Measurements from ENCODE around the gene SLC24A4.
A peak's percentile ranks its signal among the peaks of the same experiment; 100 is the strongest.

The SLC24A4 gene

DNA sequence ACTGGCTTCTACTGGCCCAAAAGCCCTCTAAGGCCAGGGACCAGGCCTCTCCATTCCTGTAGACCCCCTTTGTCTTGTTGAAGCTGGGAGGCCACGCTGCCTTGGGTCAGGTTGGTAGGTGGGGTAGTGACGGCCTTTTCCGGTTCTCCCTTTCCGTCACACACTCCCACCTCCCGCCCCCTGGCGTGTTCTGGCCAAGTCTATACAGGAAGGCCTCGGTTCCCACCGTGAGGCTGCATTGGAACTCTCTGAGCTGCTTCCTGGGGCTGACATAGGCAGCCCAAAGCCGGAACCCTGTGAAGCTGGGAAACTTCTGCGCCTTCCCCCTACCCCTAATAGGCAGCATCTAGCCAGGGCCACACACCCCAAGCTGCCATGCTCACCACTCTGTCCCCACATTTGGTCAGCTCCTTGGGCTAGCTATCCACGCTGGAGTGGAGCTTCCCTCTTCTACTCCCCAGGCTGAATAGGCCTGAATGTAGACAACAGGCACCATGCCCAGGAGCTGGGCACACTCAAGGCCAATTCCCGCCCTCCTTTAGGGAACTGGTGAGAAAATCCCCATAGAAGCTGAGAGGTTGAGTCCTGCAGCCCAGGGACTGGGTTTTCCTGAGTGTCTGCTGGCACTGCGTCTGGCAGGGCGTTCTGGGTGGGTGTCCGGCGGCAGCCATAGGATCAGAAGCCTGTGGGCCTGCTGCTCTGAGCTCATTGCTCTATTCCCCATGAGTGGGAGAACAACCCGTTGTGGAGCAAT is 226.3 kb downstream of the SLC24A4 start:
- DNase-seq (ENCODE audit: low read depth) = peak; percentile 23
- TF ChIP-seq, protein P1, sequence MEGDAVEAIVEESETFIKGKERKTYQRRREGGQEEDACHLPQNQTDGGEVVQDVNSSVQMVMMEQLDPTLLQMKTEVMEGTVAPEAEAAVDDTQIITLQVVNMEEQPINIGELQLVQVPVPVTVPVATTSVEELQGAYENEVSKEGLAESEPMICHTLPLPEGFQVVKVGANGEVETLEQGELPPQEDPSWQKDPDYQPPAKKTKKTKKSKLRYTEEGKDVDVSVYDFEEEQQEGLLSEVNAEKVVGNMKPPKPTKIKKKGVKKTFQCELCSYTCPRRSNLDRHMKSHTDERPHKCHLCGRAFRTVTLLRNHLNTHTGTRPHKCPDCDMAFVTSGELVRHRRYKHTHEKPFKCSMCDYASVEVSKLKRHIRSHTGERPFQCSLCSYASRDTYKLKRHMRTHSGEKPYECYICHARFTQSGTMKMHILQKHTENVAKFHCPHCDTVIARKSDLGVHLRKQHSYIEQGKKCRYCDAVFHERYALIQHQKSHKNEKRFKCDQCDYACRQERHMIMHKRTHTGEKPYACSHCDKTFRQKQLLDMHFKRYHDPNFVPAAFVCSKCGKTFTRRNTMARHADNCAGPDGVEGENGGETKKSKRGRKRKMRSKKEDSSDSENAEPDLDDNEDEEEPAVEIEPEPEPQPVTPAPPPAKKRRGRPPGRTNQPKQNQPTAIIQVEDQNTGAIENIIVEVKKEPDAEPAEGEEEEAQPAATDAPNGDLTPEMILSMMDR (conservative IDR thresholded peaks at IDR 0.05; ENCODE audit: low read length) = no peak
- H3K4me3 ChIP-seq (ENCODE audit: low read length) = peak overlapping the region; percentile 24; the same call in 1 of the 2 replicates

DNA sequence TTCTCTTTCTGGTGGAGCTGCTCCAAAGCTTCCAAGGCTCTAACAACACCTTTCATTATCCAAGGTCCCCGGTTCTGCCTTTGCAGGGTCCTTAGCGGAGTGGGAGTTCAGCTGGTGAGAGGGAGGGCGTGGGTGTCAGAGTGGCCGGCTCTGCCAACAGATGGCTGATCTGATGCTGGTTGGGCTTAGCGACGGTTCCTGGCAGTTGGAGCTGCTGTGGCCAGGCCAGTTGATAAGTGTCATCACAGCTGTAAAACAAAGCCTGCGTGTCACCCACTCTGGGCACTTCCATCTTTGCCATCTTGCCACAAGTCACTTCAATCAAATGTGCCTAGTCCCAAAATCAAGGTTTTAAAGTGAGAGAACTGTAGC is 226.9 kb downstream of the SLC24A4 start:
- peak; percentile 78 for DNase-seq (ENCODE audit: low read depth)
- peak overlapping the region; percentile 24; the same call in 1 of the 2 replicates for H3K4me3 ChIP-seq (ENCODE audit: low read length)
- TF ChIP-seq, protein P1 (conservative IDR thresholded peaks at IDR 0.05; ENCODE audit: low read length) = no peak
